ENCODE measurements around the gene ARHGAP11A. TPM values are rescaled to one million over a fixed set of nuclear protein-coding genes. Genes with fewer than 3 reads are reported as not detected.
"Not testable (repeated sequence)": the region's sequence is repeated elsewhere in the genome, so short reads cannot be mapped to it uniquely, and the experiment has no call there.

The ARHGAP11A gene
- total RNA-seq (10 to 100 TPM in 1 of 9 donors, 1 to 10 TPM in 7, under 1 TPM in 1; 0.36 to 13.3 (median 2.9) TPM), polyA plus RNA-seq (1 to 10 TPM in 2 of 3 donors, under 1 TPM in 1; 0.57 to 4.5 (median 3.5) TPM)
- long read RNA-seq, donor 1, result 0 reads
- long read RNA-seq, donor 2, result 0 reads
- long read RNA-seq, donor 3, result 0 reads
- long read RNA-seq, donor 4, result 0 reads
- long read RNA-seq, donor 5, full-length matches to known transcripts, result 3 of 4 reads
- long read RNA-seq, donor 5, partial matches to known transcripts, result 0 of 4 reads
- long read RNA-seq, donor 5, other reads (novel, unspliced or antisense), result 1 of 4 reads
- long read RNA-seq, donor 6, result 0 reads
- long read RNA-seq, donor 7, result 0 reads
- long read RNA-seq, donor 8, full-length matches to known transcripts, result 2 of 10 reads
- long read RNA-seq, donor 8, partial matches to known transcripts, result 8 of 10 reads
- long read RNA-seq, donor 8, other reads (novel, unspliced or antisense), result 0 of 10 reads
- long read RNA-seq, donor 9, result 0 reads
- long read RNA-seq, donor 10, partial matches to known transcripts, result 5 of 6 reads
- long read RNA-seq, donor 10, other reads (novel, unspliced or antisense), result 0 of 6 reads

GRCh38 chr15:32615051-32615870 is at the start of gene ARHGAP11A:
Gene ARHGAP11A (plus strand): TSS chr15:32615504. CDS start chr15:32616212, 708 bp downstream.
- H3K27me3 ChIP-seq; H3K4me1 ChIP-seq (replicated peaks in 1 of 2); H3K36me3 ChIP-seq (replicated peaks in 1 of 2); intact Hi-C loops (cut with DNase I); H3K9me3 ChIP-seq (replicated peaks in 1 of 3): not testable (repeated sequence)
- TF ChIP-seq POLR2A (IDR thresholded peaks at IDR 0.05), result peak in 1 of 2 donors; percentile 34
- peak within 1 kb of the TSS in 2 of 4 donors; percentile 49 to 65 for H3K4me3 ChIP-seq
- WGBS, 4 donors, result 0 to 1% (median 0%) methylated on average over 11 to 33 of the region's 43 CpGs
- DNase-seq, result peak; percentile 75 to 88 (median 80)
- H3K27ac ChIP-seq, result peak within 1 kb of the TSS; percentile 58 to 90 (median 72)

GRCh38 chr15:32568988-32569387 is 46.3 kb upstream of the ARHGAP11A start:
- H3K4me1 ChIP-seq (replicated peaks in 1 of 2); DNase-seq; H3K9me3 ChIP-seq (replicated peaks in 1 of 3); H3K27me3 ChIP-seq; H3K4me3 ChIP-seq; H3K36me3 ChIP-seq (replicated peaks in 1 of 2); H3K27ac ChIP-seq; intact Hi-C loops (cut with DNase I): not testable (repeated sequence)
- WGBS, 4 donors, result 10 to 33% (median 26%) methylated on average over 1 to 2 of the region's 3 CpGs

GRCh38 chr15:32578482-32578881 is 36.8 kb upstream of the ARHGAP11A start:
- intact Hi-C loops (cut with DNase I); DNase-seq; H3K4me3 ChIP-seq; H3K36me3 ChIP-seq (replicated peaks in 1 of 2); H3K27me3 ChIP-seq; H3K4me1 ChIP-seq (replicated peaks in 1 of 2); H3K9me3 ChIP-seq (replicated peaks in 1 of 3); H3K27ac ChIP-seq: not testable (repeated sequence)
- WGBS, 4 donors, result 75 to 80% (median 78%) methylated on average over 1 of the region's 4 CpGs

GRCh38 chr15:32585844-32586243 is 29.5 kb upstream of the ARHGAP11A start:
- 75 to 91% (median 81%) methylated on average over 2 to 3 of the region's 4 CpGs for WGBS, 4 donors
- H3K4me1 ChIP-seq (replicated peaks in 1 of 2); H3K27ac ChIP-seq; H3K9me3 ChIP-seq (replicated peaks in 1 of 3); H3K4me3 ChIP-seq; H3K36me3 ChIP-seq (replicated peaks in 1 of 2); H3K27me3 ChIP-seq; DNase-seq; intact Hi-C loops (cut with DNase I): not testable (repeated sequence)

- H3K36me3 ChIP-seq (replicated peaks in 1 of 2); H3K4me3 ChIP-seq; DNase-seq; H3K27ac ChIP-seq; H3K4me1 ChIP-seq (replicated peaks in 1 of 2); H3K27me3 ChIP-seq; intact Hi-C loops (cut with DNase I); H3K9me3 ChIP-seq (replicated peaks in 1 of 3): not testable (repeated sequence)
- 64 to 88% (median 82%) methylated on average over 1 to 6 of the region's 8 CpGs for WGBS, 4 donors
Observed at GRCh38 chr15:32593151-32593550, 22.2 kb upstream of the ARHGAP11A start, which contains the start of gene GOLGA8N. Gene GOLGA8N (plus strand): TSS chr15:32593456.

GRCh38 chr15:32609518-32609917 is 5.8 kb upstream of the ARHGAP11A start:
- H3K9me3 ChIP-seq (replicated peaks in 1 of 3); DNase-seq; H3K36me3 ChIP-seq (replicated peaks in 1 of 2); H3K4me1 ChIP-seq (replicated peaks in 1 of 2); intact Hi-C loops (cut with DNase I); H3K27ac ChIP-seq; H3K4me3 ChIP-seq; H3K27me3 ChIP-seq: not testable (repeated sequence)
- WGBS, 4 donors, result 84 to 96% (median 94%) methylated on average over 2 of the region's 2 CpGs

- WGBS, 4 donors, result 0 to 4% (median 1%) methylated on average over 1 to 2 of the region's 3 CpGs
- H3K27me3 ChIP-seq; H3K4me1 ChIP-seq (replicated peaks in 1 of 2); H3K9me3 ChIP-seq (replicated peaks in 1 of 3); H3K36me3 ChIP-seq (replicated peaks in 1 of 2); H3K4me3 ChIP-seq; DNase-seq; H3K27ac ChIP-seq; intact Hi-C loops (cut with DNase I): not testable (repeated sequence)
- peak in 1 of 6 experiments; percentile 44 for TF ChIP-seq CTCF (IDR thresholded peaks at IDR 0.05)
Observed at GRCh38 chr15:32610719-32611118, 4.6 kb upstream of the ARHGAP11A start.

- peak overlapping the region; percentile 58 to 90 (median 72) for H3K27ac ChIP-seq
- H3K36me3 ChIP-seq (replicated peaks in 1 of 2); intact Hi-C loops (cut with DNase I); H3K9me3 ChIP-seq (replicated peaks in 1 of 3); H3K4me1 ChIP-seq (replicated peaks in 1 of 2); H3K27me3 ChIP-seq: not testable (repeated sequence)
- peak in 1 of 7 donors; percentile 51 for DNase-seq
- WGBS, 4 donors, result 0% methylated on average over 3 to 11 of the region's 16 CpGs
- peak overlapping the region in 1 of 4 donors; percentile 65 for H3K4me3 ChIP-seq
Observed at GRCh38 chr15:32614712-32615050, 623 bp upstream of the ARHGAP11A start.

- H3K9me3 ChIP-seq (replicated peaks in 1 of 3); DNase-seq; H3K27me3 ChIP-seq; intact Hi-C loops (cut with DNase I); H3K4me1 ChIP-seq (replicated peaks in 1 of 2); H3K36me3 ChIP-seq (replicated peaks in 1 of 2): not testable (repeated sequence)
- H3K4me3 ChIP-seq, result peak overlapping the region in 2 of 4 donors; percentile 49 to 65
- whole genome bisulfite sequencing, 4 donors, result 0 to 2% (median 1%) methylated on average over 15 to 18 of the region's 24 CpGs
- H3K27ac ChIP-seq, result peak overlapping the region in 1 of 5 donors; percentile 90
Observed at GRCh38 chr15:32615871-32616426, 645 bp downstream of the ARHGAP11A start.

Measured in adrenal gland (tissue), 19 donors.